Astrocyte (in vitro differentiated cells and primary cell): ENCODE data around the gene ADARB2. TPM values are rescaled to one million over a fixed set of nuclear protein-coding genes. Genes with fewer than 3 reads are reported as not detected.

Source experiments
- DNase-seq: peaks from one replicate; pipeline ENCODE4 v3.0.0-alpha.2; 2010; ENCODE audit warnings: low read depth
- FAIRE-seq: peaks from 2 replicates; lab custom pipeline; 2011; peaks lifted over from hg19 to GRCh38; lab: Jason Lieb, UNC
- H2AFZ ChIP-seq: 2 replicates; pipeline ENCODE4 v1.6.0; 2012; ENCODE audit warnings: low read depth, low read length, inconsistent platforms
- H3K27ac ChIP-seq: 2 replicates; pipeline ENCODE4 v1.5.1; 2011; ENCODE audit warnings: low read depth, low read length, inconsistent platforms
- H3K27me3 ChIP-seq: 2 replicates; pipeline ENCODE4 v1.6.0; 2011; ENCODE audit warnings: low read length, inconsistent platforms; ENCODE audit not compliant: insufficient read depth
- H3K36me3 ChIP-seq: 2 replicates; pipeline ENCODE4 v1.5.1; 2011; ENCODE audit warnings: low read length, inconsistent platforms; ENCODE audit not compliant: insufficient read depth
- H3K4me1 ChIP-seq: 2 replicates; pipeline ENCODE4 v1.5.1; 2011; ENCODE audit warnings: low read length, inconsistent platforms; ENCODE audit not compliant: insufficient read depth
- H3K4me2 ChIP-seq: 2 replicates; pipeline ENCODE4 v1.6.0; 2012; ENCODE audit warnings: low read length, inconsistent platforms
- H3K4me3 ChIP-seq: 2 replicates; pipeline ENCODE4 v1.5.1; 2011; ENCODE audit warnings: low read depth, mild to moderate bottlenecking, low read length, inconsistent platforms; ENCODE audit not compliant: insufficient read depth
- H3K79me2 ChIP-seq: 2 replicates; pipeline ENCODE4 v1.6.0; 2012; ENCODE audit warnings: mild to moderate bottlenecking, low read length, inconsistent platforms; ENCODE audit not compliant: insufficient read depth
- H3K9ac ChIP-seq: 2 replicates; pipeline ENCODE4 v1.6.0; 2012; ENCODE audit warnings: mild to moderate bottlenecking, low read length, inconsistent platforms
- H3K9me3 ChIP-seq: 2 replicates; pipeline ENCODE4 v1.5.1; 2012; ENCODE audit warnings: low read depth, mild to moderate bottlenecking, low read length, inconsistent platforms; ENCODE audit not compliant: insufficient read depth
- H4K20me1 ChIP-seq: 2 replicates; pipeline ENCODE4 v1.6.0; 2012; ENCODE audit warnings: low read length, inconsistent platforms; ENCODE audit not compliant: insufficient read depth
- H3K27ac Mint-ChIP-seq: one replicate; pipeline ENCODE4 v1.8.0; 2021; ENCODE audit warnings: mild to moderate bottlenecking, mixed read lengths; ENCODE audit not compliant: unreplicated experiment
- H3K27me3 Mint-ChIP-seq: one replicate; pipeline ENCODE4 v1.8.0; 2021; ENCODE audit warnings: low read depth, mixed read lengths; ENCODE audit not compliant: unreplicated experiment
- H3K36me3 Mint-ChIP-seq: one replicate; pipeline ENCODE4 v1.8.0; 2021; ENCODE audit warnings: low read depth, mixed read lengths; ENCODE audit not compliant: unreplicated experiment
- H3K4me1 Mint-ChIP-seq: one replicate; pipeline ENCODE4 v1.8.0; 2021; ENCODE audit warnings: low read depth, mixed read lengths; ENCODE audit not compliant: unreplicated experiment
- H3K4me3 Mint-ChIP-seq: one replicate; pipeline ENCODE4 v1.8.0; 2021; ENCODE audit warnings: mild to moderate bottlenecking, moderate library complexity, mixed read lengths; ENCODE audit not compliant: unreplicated experiment
- H3K9me3 Mint-ChIP-seq: one replicate; pipeline ENCODE4 v1.8.0; 2021; ENCODE audit warnings: mild to moderate bottlenecking, mixed read lengths; ENCODE audit not compliant: unreplicated experiment
- CTCF ChIP-seq: IDR thresholded peaks from 2 replicates; pipeline ENCODE4 v1.5.1; 2011; ENCODE audit warnings: low read depth, mild to moderate bottlenecking, inconsistent platforms, low read length, moderate library complexity; ENCODE audit not compliant: insufficient read depth
- EZH2 ChIP-seq: IDR thresholded peaks from 2 replicates; pipeline ENCODE4 v1.6.1; 2012; ENCODE audit warnings: mild to moderate bottlenecking, low read length, inconsistent platforms; ENCODE audit not compliant: insufficient read depth
- total RNA-seq: library from RNA; stranded (reverse); gene quantifications from 2 replicates; pipeline ENCODE4 v1.2.1, GENCODE V29; 2021

The ADARB2 gene
- total RNA-seq, 1 donor from 2014 or later, result 0.18 TPM

DNA sequence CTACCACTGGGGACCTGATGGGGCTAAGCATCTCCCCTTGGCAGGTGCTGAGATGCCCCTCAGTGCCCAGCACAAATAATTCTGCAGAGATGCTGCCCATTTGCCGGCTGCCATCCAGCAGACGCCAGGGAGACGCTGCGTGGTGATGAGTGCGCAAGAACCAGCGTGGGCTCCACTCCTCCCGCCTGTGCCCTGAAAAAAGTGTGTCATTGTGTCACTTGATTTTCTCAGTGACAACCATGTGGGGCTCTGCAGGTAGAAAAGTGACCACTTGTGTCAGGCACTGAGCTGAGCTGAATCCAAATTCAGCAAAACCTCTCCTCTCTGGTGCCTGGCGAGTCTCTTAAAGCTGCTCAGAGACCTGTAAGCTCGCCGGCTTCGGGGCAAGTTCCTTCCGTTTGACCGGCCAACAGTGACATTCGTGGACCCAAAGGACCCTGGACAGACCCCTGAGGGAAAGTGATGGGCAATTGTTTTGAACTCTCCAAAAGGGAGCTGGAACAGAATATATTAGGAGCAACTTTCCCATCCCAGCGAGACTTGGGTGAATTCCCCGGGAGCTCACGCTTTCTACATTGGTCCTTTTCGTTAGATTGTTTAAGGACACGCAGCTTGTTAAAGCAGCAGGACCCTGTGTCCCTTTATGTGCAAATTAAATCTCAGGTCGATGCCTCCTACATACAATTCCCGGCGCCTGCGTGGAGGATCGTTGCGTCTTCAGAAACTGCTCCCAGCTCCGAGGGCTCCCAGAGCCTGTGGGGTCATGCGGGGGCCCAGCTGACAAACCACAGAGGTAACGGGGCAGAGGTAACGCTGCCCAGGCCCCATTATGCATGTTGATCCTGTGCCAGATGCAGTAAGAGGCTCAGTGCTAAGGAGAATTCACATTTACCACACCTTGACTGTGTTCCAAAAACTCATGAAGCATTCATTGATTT is 332.7 kb downstream of the ADARB2 start:
- H3K79me2 ChIP-seq, result no peaks in the 10 kb centered on the region
- H3K4me3 Mint-ChIP-seq, result no peak overlapping the region
- H3K27ac ChIP-seq, result no peak overlapping the region
- no peak overlapping the region for H3K9ac ChIP-seq
- peaks cover 25% of the 10 kb centered on the region for H3K27me3 Mint-ChIP-seq
- H3K9me3 ChIP-seq, result peaks cover 6% of the 10 kb centered on the region
- no peaks in the 10 kb centered on the region for H3K27me3 ChIP-seq
- peaks cover 2% of the 10 kb centered on the region for H3K9me3 Mint-ChIP-seq
- DNase-seq (no peak), FAIRE-seq (no peak)
- no peak overlapping the region for H3K27ac Mint-ChIP-seq
- TF ChIP-seq CTCF (no peak), EZH2 (no peak)
- H4K20me1 ChIP-seq, result no peaks in the 10 kb centered on the region
- no peaks in the 10 kb centered on the region for H3K36me3 Mint-ChIP-seq
- no peaks in the 10 kb centered on the region for H3K4me1 ChIP-seq
- no peaks in the 10 kb centered on the region for H3K36me3 ChIP-seq
- H2AFZ ChIP-seq, result no peak overlapping the region
- H3K4me1 Mint-ChIP-seq, result peaks cover 7% of the 10 kb centered on the region
- H3K4me3 ChIP-seq, result no peak overlapping the region
- no peak overlapping the region for H3K4me2 ChIP-seq

GRCh38 chr10:1403508-1404322 is 333.6 kb downstream of the ADARB2 start:
- FAIRE-seq, result no peak
- Histone ChIP-seq H3K36me3 (no peaks in the 10 kb centered on the region), H3K4me3 (no peak overlapping the region), H3K27me3 (no peaks in the 10 kb centered on the region), H3K4me1 (no peaks in the 10 kb centered on the region), H2AFZ (no peak overlapping the region), H3K9me3 (peaks cover 6% of the 10 kb centered on the region), H3K27ac (no peak overlapping the region), H3K4me2 (no peak overlapping the region), H3K79me2 (no peaks in the 10 kb centered on the region), H3K9ac (no peak overlapping the region), H4K20me1 (no peaks in the 10 kb centered on the region)
- no peaks in the 10 kb centered on the region for H3K36me3 Mint-ChIP-seq
- no peak overlapping the region for H3K4me3 Mint-ChIP-seq
- TF ChIP-seq EZH2, result no peak
- TF ChIP-seq CTCF, result no peak
- DNase-seq, result no peak
- H3K27me3 Mint-ChIP-seq, result peaks cover 32% of the 10 kb centered on the region
- H3K4me1 Mint-ChIP-seq, result peaks cover 7% of the 10 kb centered on the region
- peaks cover 7% of the 10 kb centered on the region for H3K9me3 Mint-ChIP-seq
- no peak overlapping the region for H3K27ac Mint-ChIP-seq
